Measurements from ENCODE around the gene FMN2.
A peak's percentile ranks its signal among the peaks of the same experiment; 100 is the strongest.

FMN2 gene

GRCh38 chr1:240068961-240069360, 22.7 kb upstream of the FMN2 start:
- FAIRE-seq, result no peak
- DNase-seq (ENCODE audit: insufficient read length, low spot score), result no peak
- TF ChIP-seq CTCF (IDR thresholded peaks at IDR 0.05; ENCODE audit: insufficient read depth, missing control alignments), result no peak

GRCh38 chr1:240070188-240070587, 21.5 kb upstream of the FMN2 start:
- no peak for DNase-seq (ENCODE audit: insufficient read length, low spot score)
- no peak for FAIRE-seq
- TF ChIP-seq CTCF (IDR thresholded peaks at IDR 0.05; ENCODE audit: insufficient read depth, missing control alignments), result no peak

- DNase-seq (ENCODE audit: insufficient read length, low spot score) (no peak), FAIRE-seq (no peak)
Measured at GRCh38 chr1:240073097-240073496, 18.6 kb upstream of the FMN2 start.

GRCh38 chr1:240074422-240074821, 17.3 kb upstream of the FMN2 start:
- FAIRE-seq, result no peak
- no peak for TF ChIP-seq CTCF (IDR thresholded peaks at IDR 0.05; ENCODE audit: insufficient read depth, missing control alignments)
- no peak for DNase-seq (ENCODE audit: insufficient read length, low spot score)

More at GRCh38 chr1:240073097-240073496, 18.6 kb upstream of the FMN2 start:
- no peak for TF ChIP-seq CTCF (IDR thresholded peaks at IDR 0.05; ENCODE audit: insufficient read depth, missing control alignments)

GRCh38 chr1:240074908-240075307, 16.8 kb upstream of the FMN2 start:
- FAIRE-seq, result no peak
- no peak for DNase-seq (ENCODE audit: insufficient read length, low spot score)
- TF ChIP-seq CTCF (IDR thresholded peaks at IDR 0.05; ENCODE audit: insufficient read depth, missing control alignments), result no peak

- DNase-seq (ENCODE audit: insufficient read length, low spot score) (no peak), FAIRE-seq (peak; percentile 53)
- no peak for TF ChIP-seq CTCF (IDR thresholded peaks at IDR 0.05; ENCODE audit: insufficient read depth, missing control alignments)
Measured at GRCh38 chr1:240084337-240084736, 7.3 kb upstream of the FMN2 start.

- FAIRE-seq (no peak), DNase-seq (ENCODE audit: insufficient read length, low spot score) (no peak)
- TF ChIP-seq CTCF (IDR thresholded peaks at IDR 0.05; ENCODE audit: insufficient read depth, missing control alignments), result no peak
Measured at GRCh38 chr1:240084749-240085148, 6.9 kb upstream of the FMN2 start.

All from D721Med (cell line).